GM12874 (cell line): ENCODE measurements around the gene IL34.
A peak's percentile ranks its signal among the peaks of the same experiment; 100 is the strongest.

Experiments
- CTCF ChIP-seq: IDR thresholded peaks from 2 replicates; pipeline ENCODE4 v1.5.1; 2011; ENCODE audit warnings: low read depth, mild to moderate bottlenecking, control low read depth, low read length, moderate library complexity; ENCODE audit not compliant: insufficient read depth

The IL34 gene

GRCh38 chr16:70675851-70676513, 29.6 kb downstream of the IL34 start:
- TF ChIP-seq CTCF, result no peak

- TF ChIP-seq CTCF, result no peak
Measured at GRCh38 chr16:70676675-70677498, 30.5 kb downstream of the IL34 start.

- TF ChIP-seq CTCF, result no peak
Measured at GRCh38 chr16:70677499-70678120, 31.3 kb downstream of the IL34 start.

GRCh38 chr16:70678121-70678897, 31.9 kb downstream of the IL34 start:
- no peak for TF ChIP-seq CTCF

- no peak for TF ChIP-seq CTCF
Measured at GRCh38 chr16:70678898-70679670, 32.7 kb downstream of the IL34 start.

GRCh38 chr16:70679671-70680494, 33.5 kb downstream of the IL34 start:
- peak; percentile 22; the same call in 1 of the 2 replicates for TF ChIP-seq CTCF
